ENCODE results near the gene PNP. TPM values are rescaled to one million over a fixed set of nuclear protein-coding genes. Genes with fewer than 3 reads are reported as not detected.

PNP gene
- total and polyA plus RNA-seq, 2 of the 8 experiments (the other 6 are each of a cell fraction or from before 2014, with no cell fraction given): 108 to 130 TPM

DNA sequence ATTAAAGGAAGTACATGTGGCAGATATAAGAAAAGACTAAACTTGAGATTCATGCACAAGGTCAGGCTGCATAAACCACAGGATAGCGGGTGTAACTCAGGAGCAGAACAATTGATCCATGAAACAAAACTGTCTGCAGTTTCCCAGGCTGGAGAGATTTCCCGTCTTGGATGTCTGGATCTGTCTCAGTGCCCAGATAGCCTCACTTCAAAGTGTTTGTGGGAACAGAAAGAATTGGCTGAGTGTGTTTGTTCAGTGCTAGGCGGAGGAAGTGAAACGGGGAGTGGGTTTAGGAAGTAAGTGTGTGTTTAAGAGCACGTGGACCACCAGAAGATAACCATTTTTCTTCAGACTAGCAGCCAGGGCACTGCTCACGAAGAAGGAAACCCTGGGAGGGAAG lies 34.7 kb downstream of the PNP start:
- no peak overlapping the region for H2BK15ac ChIP-seq (ENCODE audit: low read length)
- H3K23ac ChIP-seq (ENCODE audit: insufficient read length): no peak overlapping the region
- POLR2A ChIA-PET (ENCODE audit: partially characterized antibody): no interaction called here
- no peak overlapping the region for H2BK12ac ChIP-seq (ENCODE audit: low read depth, low read length)
- no peak overlapping the region for H3K4me3 ChIP-seq (ENCODE audit: extremely low read depth in 1 of 4, insufficient read depth in 2 of 4, low read depth in 3 of 4, low read length in 4 of 4)
- FAIRE-seq: no peak
- DNase-seq (ENCODE audit: low read depth in 1 of 2, low spot score in 2 of 2): no peak
- peaks cover 0 to 3% of the 10 kb centered on the region in 2 experiments; a peak in 3 of 4 replicates for H3K9me3 ChIP-seq (ENCODE audit: insufficient read depth in 2 of 2, low read depth in 1 of 2, low read length in 1 of 2)
- H2BK5ac ChIP-seq (ENCODE audit: low read depth, low read length): no peak overlapping the region
- H4K8ac ChIP-seq (ENCODE audit: extremely low read depth, insufficient read depth, low read length): no peak overlapping the region
- H4K5ac ChIP-seq (ENCODE audit: insufficient read length, low read depth, low read length): no peak overlapping the region
- no peak overlapping the region for H2BK120ac ChIP-seq (replicated peaks; ENCODE audit: low read depth, low read length)
- peak overlapping the region; percentile 58; the same call in 1 of the 2 replicates for H2AFZ ChIP-seq (ENCODE audit: low read length)
- H3K4me1 ChIP-seq (replicated peaks in 1 of 4; ENCODE audit: control insufficient read depth in 3 of 4, insufficient read depth in 4 of 4, low read length in 3 of 4): peaks cover 0 to 5% (median 2%) of the 10 kb centered on the region in 4 experiments; a peak in 4 of 7 replicates
- H3K27ac ChIP-seq (ENCODE audit: low read depth, low read length): no peak overlapping the region
- no peak overlapping the region for H3K56ac ChIP-seq (replicated peaks; ENCODE audit: insufficient read length, low read depth, low read length)
- no peaks in the 10 kb centered on the region for H3K36me3 ChIP-seq (ENCODE audit: control insufficient read depth in 2 of 4, insufficient read depth in 4 of 4, low read length in 3 of 4)
- no peak overlapping the region for H2BK20ac ChIP-seq (ENCODE audit: low read length)
- no peak overlapping the region for H3K14ac ChIP-seq (ENCODE audit: insufficient read length)
- H3K18ac ChIP-seq (ENCODE audit: extremely low read depth, low read length): no peak overlapping the region
- H3K27me3 ChIP-seq (replicated peaks in 1 of 4; ENCODE audit: control insufficient read depth in 3 of 4, extremely low read depth in 1 of 4, insufficient read depth in 3 of 4, low read length in 3 of 4): no peaks in the 10 kb centered on the region
- H3K9ac ChIP-seq (replicated peaks in 1 of 4; ENCODE audit: extremely low read depth in 1 of 4, low read depth in 3 of 4, low read length in 3 of 4): no peak overlapping the region
- no peak overlapping the region for H4K91ac ChIP-seq (replicated peaks; ENCODE audit: insufficient read length, low read length)
- H3K79me1 ChIP-seq (ENCODE audit: low read depth, low read length): no peaks in the 10 kb centered on the region
- no peak overlapping the region for H2AK5ac ChIP-seq (ENCODE audit: low read depth, low read length)
- no peak overlapping the region for H3K4ac ChIP-seq (replicated peaks; ENCODE audit: insufficient read length, low read depth, low read length)
- H3K79me2 ChIP-seq (ENCODE audit: control insufficient read depth in 1 of 2, insufficient read depth in 2 of 2, low read length in 2 of 2): no peaks in the 10 kb centered on the region
- H4K20me1 ChIP-seq (replicated peaks in 1 of 2; ENCODE audit: control insufficient read depth in 1 of 2, insufficient read depth in 2 of 2, low read length in 2 of 2): no peaks in the 10 kb centered on the region
- CTCF ChIA-PET (ENCODE audit: partially characterized antibody): no interaction called here
- TF ChIP-seq EP300 (IDR thresholded peaks at IDR 0.05; ENCODE audit: borderline replicate concordance in 1 of 2, low read depth in 2 of 2, low read length in 2 of 2) (no peak), ASH2L (IDR thresholded peaks at IDR 0.05; ENCODE audit: low read length) (no peak), NRF1 (IDR thresholded peaks at IDR 0.05; ENCODE audit: low read depth, low read length) (no peak), SAP30 (IDR thresholded peaks at IDR 0.05; ENCODE audit: insufficient read depth, insufficient replicate concordance, low read length) (no peak)
- H3K23me2 ChIP-seq (ENCODE audit: low read depth, low read length): no peaks in the 10 kb centered on the region; the same call in 1 of the 2 replicates
- no peak overlapping the region for H3K4me2 ChIP-seq (ENCODE audit: insufficient read depth in 1 of 2, low read depth in 2 of 2, low read length in 2 of 2)
- 95% methylated on average over 6 of the region's 6 CpGs; no CpG with 5 or more reads in 1 of the 2 experiments for WGBS, 2 experiments (ENCODE audit: extremely low coverage in 1 of 2, insufficient coverage in 1 of 2, insufficient read length in 1 of 2, insufficient replicate concordance in 2 of 2, low coverage in 1 of 2, low lambda C conversion rate in 2 of 2, missing lambda C conversion rate in 1 of 2)
